Measurements from ENCODE around the gene BAZ2B. TPM values are rescaled to one million over a fixed set of nuclear protein-coding genes. Genes with fewer than 3 reads are reported as not detected.

BAZ2B gene
- total RNA-seq, 2 donors from 2014 or later, result 11.6 to 17.0 TPM

GRCh38 chr2:159275111-159275510 lies 341.2 kb downstream of the BAZ2B start:
- no peaks in the 10 kb centered on the region for H3K4me1 Mint-ChIP-seq
- H3K36me3 Mint-ChIP-seq (ENCODE audit: low read depth), result peaks cover 64% of the 10 kb centered on the region
- no peaks in the 10 kb centered on the region for H3K27me3 Mint-ChIP-seq
- no peak overlapping the region for H3K4me3 Mint-ChIP-seq
- no peaks in the 10 kb centered on the region for H3K9me3 Mint-ChIP-seq
- ATAC-seq (replicated peaks), result no peak
- no peak overlapping the region for H3K27ac Mint-ChIP-seq

GRCh38 chr2:159272156-159272555 lies 344.2 kb downstream of the BAZ2B start:
- no peaks in the 10 kb centered on the region for H3K9me3 Mint-ChIP-seq
- no peak overlapping the region for H3K4me3 Mint-ChIP-seq
- H3K36me3 Mint-ChIP-seq (ENCODE audit: low read depth), result peaks cover 59% of the 10 kb centered on the region

GRCh38 chr2:159270744-159271379 lies 345.5 kb downstream of the BAZ2B start:
- peaks cover 61% of the 10 kb centered on the region for H3K36me3 Mint-ChIP-seq (ENCODE audit: low read depth)
- H3K27me3 Mint-ChIP-seq, result no peaks in the 10 kb centered on the region
- peaks cover 5% of the 10 kb centered on the region for H3K4me1 Mint-ChIP-seq
- no peak for ATAC-seq (replicated peaks)
- H3K4me3 Mint-ChIP-seq, result no peak overlapping the region
- no peaks in the 10 kb centered on the region for H3K9me3 Mint-ChIP-seq
- no peak overlapping the region for H3K27ac Mint-ChIP-seq

More at GRCh38 chr2:159272156-159272555, 344.2 kb downstream of the BAZ2B start:
- H3K27ac Mint-ChIP-seq, result no peak overlapping the region
- no peaks in the 10 kb centered on the region for H3K4me1 Mint-ChIP-seq
- no peak for ATAC-seq (replicated peaks)
- no peaks in the 10 kb centered on the region for H3K27me3 Mint-ChIP-seq

Other genes starting within 250 kb of the BAZ2B start
- 10 to 100 TPM; 69.6 to 71.0 TPM for gene MARCHF7, start 96.0 kb upstream of the BAZ2B start, total RNA-seq
- under 1 TPM; 0.29 to 0.67 TPM for gene CD302, start 181.7 kb upstream of the BAZ2B start, total RNA-seq